H1 (cell line): ENCODE results near the gene ZNF541. TPM values are rescaled to one million over a fixed set of nuclear protein-coding genes. Genes with fewer than 3 reads are reported as not detected.

Experiments
- CTCF ChIA-PET: fragments of 300-600 bp; sonication (Branson Sonifier 250); formaldehyde crosslinking; loops from one replicate; lab custom pipeline; 2021; ENCODE audit not compliant: partially characterized antibody; lab: Charles Lee
- POLR2A ChIA-PET: fragments of 300-600 bp; sonication (Branson Sonifier 250); formaldehyde crosslinking; loops from one replicate; lab custom pipeline; 2021; ENCODE audit warnings: inconsistent platforms; ENCODE audit not compliant: partially characterized antibody; lab: Charles Lee
- DNase-seq, 2 experiments: peaks; one replicate each; pipeline versions ENCODE4 v3.0.0 to v3.0.0-alpha.2; 2010 to 2022; ENCODE audit warnings: low spot score in 2 of 2, low read depth in 1 of 2, mixed read lengths in 1 of 2
- FAIRE-seq: peaks from 2 replicates; lab custom pipeline; 2011; peaks lifted over from hg19 to GRCh38; lab: Jason Lieb, UNC
- H2AFZ ChIP-seq: 2 replicates; pipeline ENCODE4 v1.8.1; 2012; ENCODE audit warnings: low read length, inconsistent platforms
- H2AK5ac ChIP-seq: 2 replicates; pipeline ENCODE4 v1.6.1; 2013; ENCODE audit warnings: low read depth, low read length
- H2BK120ac ChIP-seq: replicated peaks from 2 replicates; pipeline ENCODE3; 2013; ENCODE audit warnings: low read depth, low read length, inconsistent platforms
- H2BK12ac ChIP-seq: 2 replicates; pipeline ENCODE4 v1.6.1; 2013; ENCODE audit warnings: low read depth, low read length
- H2BK15ac ChIP-seq: 2 replicates; pipeline ENCODE4 v1.6.1; 2013; ENCODE audit warnings: low read length
- H2BK20ac ChIP-seq: 2 replicates; pipeline ENCODE4 v1.6.1; 2013; ENCODE audit warnings: low read length
- H2BK5ac ChIP-seq: 2 replicates; pipeline ENCODE4 v1.6.1; 2013; ENCODE audit warnings: low read depth, low read length
- H3K14ac ChIP-seq: 2 replicates; pipeline ENCODE4 v1.6.1; 2013; ENCODE audit warnings: inconsistent platforms; ENCODE audit not compliant: insufficient read length
- H3K18ac ChIP-seq: 2 replicates; pipeline ENCODE4 v1.6.1; 2013; ENCODE audit warnings: low read length; ENCODE audit errors: extremely low read depth
- H3K23ac ChIP-seq: 2 replicates; pipeline ENCODE4 v1.6.1; 2013; ENCODE audit warnings: inconsistent platforms; ENCODE audit not compliant: insufficient read length
- H3K23me2 ChIP-seq: 2 replicates; pipeline ENCODE4 v1.6.1; 2013; ENCODE audit warnings: low read depth, low read length
- H3K27ac ChIP-seq: 2 replicates; pipeline ENCODE4 v1.6.1; 2011; ENCODE audit warnings: low read depth, low read length, inconsistent platforms
- H3K27me3 ChIP-seq, 4 experiments: replicated peaks in 1 of 4; 1 replicate in 1 of 4; 2 replicates in 3 of 4; pipeline versions ENCODE4 v1.6.1 to v1.8.1; 2011 to 2013; ENCODE audit warnings: low read length in 3 of 4, mild to moderate bottlenecking in 3 of 4, inconsistent platforms in 2 of 4, mixed read lengths in 2 of 4, moderate library complexity in 1 of 4; ENCODE audit not compliant: control insufficient read depth in 3 of 4, insufficient read depth in 3 of 4; ENCODE audit errors: extremely low read depth in 1 of 4
- H3K36me3 ChIP-seq, 4 experiments: 2 replicates each; pipeline versions ENCODE4 v1.6.1 to v1.8.1; 2011 to 2013; ENCODE audit warnings: mild to moderate bottlenecking in 4 of 4, low read length in 3 of 4, moderate library complexity in 2 of 4, control low read depth in 1 of 4, inconsistent platforms in 1 of 4; ENCODE audit not compliant: insufficient read depth in 4 of 4, control insufficient read depth in 2 of 4
- H3K4ac ChIP-seq: replicated peaks from 2 replicates; pipeline ENCODE3; 2013; ENCODE audit warnings: low read length, low read depth, mixed read lengths, inconsistent platforms; ENCODE audit not compliant: insufficient read length
- H3K4me1 ChIP-seq, 4 experiments: replicated peaks in 1 of 4; 1 replicate in 1 of 4; 2 replicates in 3 of 4; pipeline versions ENCODE4 v1.6.1 to v1.8.1; 2011 to 2013; ENCODE audit warnings: low read length in 3 of 4, inconsistent platforms in 2 of 4, mixed read lengths in 1 of 4; ENCODE audit not compliant: insufficient read depth in 4 of 4, control insufficient read depth in 3 of 4
- H3K4me2 ChIP-seq, 2 experiments: 2 replicates each; pipeline versions ENCODE4 v1.6.1 to v1.8.1; 2011 to 2013; ENCODE audit warnings: low read depth in 2 of 2, low read length in 2 of 2, control low read depth in 1 of 2, inconsistent platforms in 1 of 2, mild to moderate bottlenecking in 1 of 2; ENCODE audit not compliant: insufficient read depth in 1 of 2
- H3K4me3 ChIP-seq, 4 experiments: fragments of 200-600, 300-600 bp in 1 of 4; sonication (generic), shearing (Covaris generic), sonication (Bioruptor Twin) in 1 of 4; 2 replicates each; pipeline versions ENCODE4 v1.5.1 to v1.8.1; 2011 to 2016; ENCODE audit warnings: low read length in 4 of 4, low read depth in 3 of 4, control low read depth in 2 of 4, inconsistent platforms in 2 of 4, mild to moderate bottlenecking in 2 of 4, mixed read lengths in 1 of 4, moderate library complexity in 1 of 4; ENCODE audit not compliant: insufficient read depth in 2 of 4; ENCODE audit errors: extremely low read depth in 1 of 4
- H3K56ac ChIP-seq: replicated peaks from 2 replicates; pipeline ENCODE3; 2013; ENCODE audit warnings: low read depth, mild to moderate bottlenecking, mixed read lengths, low read length, inconsistent platforms; ENCODE audit not compliant: insufficient read length
- H3K79me1 ChIP-seq: 2 replicates; pipeline ENCODE4 v1.6.1; 2013; ENCODE audit warnings: low read depth, low read length, control low read depth
- H3K79me2 ChIP-seq, 2 experiments: 2 replicates each; pipeline versions ENCODE4 v1.6.1 to v1.8.1; 2012 to 2013; ENCODE audit warnings: low read length in 2 of 2, mild to moderate bottlenecking in 2 of 2, inconsistent platforms in 1 of 2; ENCODE audit not compliant: insufficient read depth in 2 of 2, control insufficient read depth in 1 of 2
- H3K9ac ChIP-seq, 4 experiments: replicated peaks in 1 of 4; 1 replicate in 1 of 4; 2 replicates in 3 of 4; pipeline versions ENCODE4 v1.6.1 to v1.8.1; 2011 to 2013; ENCODE audit warnings: low read depth in 3 of 4, low read length in 3 of 4, control low read depth in 2 of 4, mild to moderate bottlenecking in 2 of 4, moderate library complexity in 2 of 4, inconsistent platforms in 1 of 4; ENCODE audit errors: extremely low read depth in 1 of 4
- H3K9me3 ChIP-seq, 2 experiments: 2 replicates each; pipeline versions ENCODE4 v1.6.1 to v1.8.1; 2012 to 2013; ENCODE audit warnings: mild to moderate bottlenecking in 2 of 2, moderate library complexity in 2 of 2, control low read depth in 1 of 2, inconsistent platforms in 1 of 2, low read depth in 1 of 2, low read length in 1 of 2, mixed read lengths in 1 of 2; ENCODE audit not compliant: insufficient read depth in 2 of 2
- H4K20me1 ChIP-seq, 2 experiments: replicated peaks in 1 of 2; 2 replicates each; pipeline versions ENCODE3 to v1.8.1; 2011 to 2013; ENCODE audit warnings: inconsistent platforms in 2 of 2, low read length in 2 of 2, mild to moderate bottlenecking in 1 of 2; ENCODE audit not compliant: insufficient read depth in 2 of 2, control insufficient read depth in 1 of 2
- H4K5ac ChIP-seq: 2 replicates; pipeline ENCODE4 v1.6.1; 2013; ENCODE audit warnings: low read length, low read depth, mixed read lengths, inconsistent platforms; ENCODE audit not compliant: insufficient read length
- H4K8ac ChIP-seq: 2 replicates; pipeline ENCODE4 v1.8.0; 2013; ENCODE audit warnings: mild to moderate bottlenecking, moderate library complexity, low read length, inconsistent platforms; ENCODE audit not compliant: insufficient read depth; ENCODE audit errors: extremely low read depth
- H4K91ac ChIP-seq: replicated peaks from 2 replicates; pipeline ENCODE3; 2013; ENCODE audit warnings: low read length, mixed read lengths, inconsistent platforms; ENCODE audit not compliant: insufficient read length
- BCL11A ChIP-seq, 2 experiments: IDR thresholded peaks; one replicate each; pipeline ENCODE4 v1.6.1; 2011; ENCODE audit warnings: low read depth in 2 of 2, low read length in 2 of 2, mild to moderate bottlenecking in 2 of 2
- BRCA1 ChIP-seq: IDR thresholded peaks from 2 replicates; pipeline ENCODE4 v1.6.1; 2012; ENCODE audit warnings: low read depth, low read length, improper control_type of control experiment
- CBX8 ChIP-seq: fragments of 300-800, 300-1000 bp; sonication (generic); IDR thresholded peaks from 2 replicates; pipeline ENCODE4 v1.7.1; 2016; ENCODE audit warnings: low read depth, low read length, borderline replicate concordance
- CHD1 ChIP-seq: IDR thresholded peaks from 2 replicates; pipeline ENCODE4 v1.6.1; 2012; ENCODE audit warnings: low read depth, low read length, improper control_type of control experiment
- JUND ChIP-seq: IDR thresholded peaks from 2 replicates; pipeline ENCODE4 v1.6.1; 2011; ENCODE audit warnings: mild to moderate bottlenecking, improper control_type of control experiment, low read length
- NANOG ChIP-seq: IDR thresholded peaks from 2 replicates; pipeline ENCODE4 v1.6.1; 2011; ENCODE audit warnings: low read length, low read depth, mild to moderate bottlenecking, inconsistent platforms; ENCODE audit not compliant: insufficient read depth, poor library complexity, severe bottlenecking
- POU5F1 ChIP-seq: IDR thresholded peaks from 2 replicates; pipeline ENCODE4 v1.6.1; 2011; ENCODE audit warnings: low read depth, mild to moderate bottlenecking, low read length, moderate library complexity
- SIRT6 ChIP-seq: IDR thresholded peaks from one replicate; pipeline ENCODE4 v1.7.1; 2012; ENCODE audit warnings: low read length, inconsistent platforms
- SRF ChIP-seq: IDR thresholded peaks from 2 replicates; pipeline ENCODE4 v1.6.1; 2011; ENCODE audit warnings: mild to moderate bottlenecking, low read depth, low read length, moderate library complexity
- SUZ12 ChIP-seq: fragments of 200-600 bp; sonication (generic); IDR thresholded peaks from 2 replicates; pipeline ENCODE4 v1.6.1; 2012; ENCODE audit warnings: mild to moderate bottlenecking, inconsistent platforms, low read length, moderate library complexity, mixed read lengths
- TBP ChIP-seq: IDR thresholded peaks from 2 replicates; pipeline ENCODE4 v1.6.1; 2011; ENCODE audit warnings: low read depth, low read length, improper control_type of control experiment
- TCF12 ChIP-seq: IDR thresholded peaks from 2 replicates; pipeline ENCODE4 v1.6.1; 2011; ENCODE audit warnings: low read depth, mild to moderate bottlenecking, low read length
- WGBS, 2 experiments: shearing (Covaris generic) in 1 of 2; methylation state at CpG; one replicate each; pipeline versions ENCODE4 v1.1.6 to v1.1.7; 2013 to 2015; ENCODE audit warnings: low lambda C conversion rate in 2 of 2, mixed read lengths in 2 of 2, inconsistent platforms in 1 of 2, low coverage in 1 of 2, missing lambda C conversion rate in 1 of 2; ENCODE audit not compliant: insufficient replicate concordance in 2 of 2, insufficient coverage in 1 of 2, insufficient read length in 1 of 2; ENCODE audit errors: extremely low coverage in 1 of 2, missing lambda C conversion rate in 1 of 2; 5-methylcytosine and 5-hydroxymethylcytosine counted together
- polyA plus RNA-seq, 7 experiments: library from polyadenylated mRNA; depleted of rRNA in 3 of 7; stranded (reverse) in 5 of 7; unstranded in 2 of 7; fragments of >200 nt in 5 of 7; fragments of 200-250 nt in 2 of 7; gene quantifications; 1 replicate in 5 of 7; 2 replicates in 1 of 7; 4 replicates in 1 of 7; pipeline versions ENCODE4 v1.2.1 to v1.2.3, GENCODE V29; 2011 to 2013; ENCODE audit warnings: missing spikeins in 2 of 7, mixed read lengths in 2 of 7
- total RNA-seq: library from RNA; stranded (reverse); fragmentation: NEBNext Ultra II Directional; extraction: Animal tissue kit (Norgen Biotek cat#: 25700); gene quantifications from 2 replicates; pipeline ENCODE4 v1.2.1, GENCODE V29; 2021

The ZNF541 gene
- total and polyA plus RNA-seq, 2 of the 8 experiments (the other 6 are each of a cell fraction or from before 2014, with no cell fraction given), result 0.05 TPM; not detected in 1

DNA sequence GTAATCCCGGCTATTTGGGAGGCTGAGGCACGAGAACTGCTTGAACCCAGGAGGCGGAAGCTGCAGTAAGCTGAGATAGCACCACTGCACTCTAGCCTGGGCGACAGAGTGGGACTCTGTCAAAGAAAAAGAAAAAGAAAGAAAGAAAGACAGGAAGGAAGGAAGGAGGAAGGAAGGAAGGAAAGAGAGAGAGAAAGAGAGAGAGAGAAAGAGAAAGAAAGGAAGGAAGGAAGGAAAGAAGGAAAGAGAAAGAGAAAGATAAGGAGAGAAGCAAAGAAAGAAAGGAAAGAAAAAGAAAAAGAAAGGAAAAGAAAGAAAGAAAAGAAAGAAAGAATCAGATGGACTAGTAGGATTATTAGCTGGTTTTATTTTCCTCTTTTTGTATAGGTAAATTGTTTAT is 22.8 kb downstream of the ZNF541 start:
- no peak overlapping the region for H3K23ac ChIP-seq
- no peaks in the 10 kb centered on the region for H3K9me3 ChIP-seq
- no peak overlapping the region for H2BK5ac ChIP-seq
- no peak overlapping the region for H4K8ac ChIP-seq
- H2BK120ac ChIP-seq, result no peak overlapping the region
- CTCF ChIA-PET, result interaction anchor here (0.7 to 2.0 kb wide), 7 partner anchors 9 to 157 kb away, joined by 3 to 6 read pairs (median 4); partner anchors contain the start of gene KPTN
- DNase-seq (no peak), FAIRE-seq (no peak)
- no peak overlapping the region for H3K4ac ChIP-seq
- H2BK15ac ChIP-seq, result no peak overlapping the region
- H3K27ac ChIP-seq, result no peak overlapping the region
- no peak overlapping the region for H2AFZ ChIP-seq
- H2BK12ac ChIP-seq, result no peak overlapping the region
- WGBS, 2 experiments, result 79% methylated on average over 3 of the region's 4 CpGs; no CpG with 5 or more reads in 1 of the 2 experiments
- no peak overlapping the region for H2AK5ac ChIP-seq
- no peak overlapping the region for H3K18ac ChIP-seq
- no peaks in the 10 kb centered on the region for H3K36me3 ChIP-seq
- peaks cover 0 to 2% (median 0%) of the 10 kb centered on the region in 4 experiments; a peak in 1 of 7 replicates for H3K4me1 ChIP-seq
- no peak overlapping the region for H3K4me3 ChIP-seq
- H3K23me2 ChIP-seq, result no peaks in the 10 kb centered on the region
- H4K20me1 ChIP-seq, result no peaks in the 10 kb centered on the region
- no peak overlapping the region for H3K56ac ChIP-seq
- no peak overlapping the region for H3K9ac ChIP-seq
- H3K79me1 ChIP-seq, result no peaks in the 10 kb centered on the region
- TF ChIP-seq BRCA1 (no peak), CHD1 (no peak), SIRT6 (no peak), SUZ12 (no peak), POU5F1 (no peak), TCF12 (no peak), TBP (no peak), BCL11A (IDR thresholded peaks at IDR 0.05; ENCODE audit: low read depth in 2 of 2, low read length in 2 of 2) (no peak), CBX8 (no peak), NANOG (no peak), JUND (no peak), SRF (no peak)
- TF ChIP-seq, all 59 proteins: peak for 0
- Histone ChIP-seq H3K4me2 (no peak overlapping the region), H3K79me2 (no peaks in the 10 kb centered on the region), H4K91ac (no peak overlapping the region), H4K5ac (no peak overlapping the region), H2BK20ac (no peak overlapping the region), H3K27me3 (no peaks in the 10 kb centered on the region), H3K14ac (no peak overlapping the region)
- POLR2A ChIA-PET, result interaction anchor here (1.9 kb wide), 1 partner anchor 11 kb away, joined by 4 read pairs; no protein-coding TSS in a partner anchor
